Peyer's patch (tissue), 4 donors: Measurements from ENCODE around the gene AP1M1. TPM values are rescaled to one million over a fixed set of nuclear protein-coding genes. Genes with fewer than 3 reads are reported as not detected.

Source experiments
- DNase-seq, 3 donors: peaks; one replicate each; pipeline ENCODE4 v3.0.0-alpha.2; 2017 to 2019
- H3K27ac ChIP-seq, 4 donors: fragments of 200-600 bp; sonication (generic); one replicate each; pipeline ENCODE4 v1.5.1; 2016 to 2019
- H3K27me3 ChIP-seq, 2 donors: fragments of 200-600 bp; sonication (generic); one replicate each; pipeline ENCODE4 v1.5.1; 2019
- H3K36me3 ChIP-seq, 3 donors: fragments of 200-600 bp; sonication (generic); one replicate each; pipeline ENCODE4 v1.5.1; 2016 to 2019
- H3K4me1 ChIP-seq, 4 donors: fragments of 200-600 bp; sonication (generic); one replicate each; pipeline ENCODE4 v1.5.1; 2016 to 2019
- H3K4me3 ChIP-seq, 4 donors: fragments of 200-600 bp; sonication (generic); 1 replicate in 3 of 4; 2 replicates in 1 of 4; pipeline ENCODE4 v1.5.1; 2016 to 2019; ENCODE audit warnings: mild to moderate bottlenecking in 1 of 4
- H3K9me3 ChIP-seq, 4 donors: fragments of 200-600 bp; sonication (generic); one replicate each; pipeline ENCODE4 v1.5.1; 2016 to 2019; ENCODE audit warnings: mild to moderate bottlenecking in 1 of 4
- CTCF ChIP-seq, 6 experiments: fragments of 450-650 bp in 4 of 6; fragments of 200-600 bp in 2 of 6; sonication (generic) in 1 of 6; IDR thresholded peaks; one replicate each; pipeline ENCODE4 v1.5.1; 2017 to 2019; ENCODE audit warnings: antibody characterized with exemption in 6 of 6, mild to moderate bottlenecking in 3 of 6, moderate library complexity in 1 of 6
- POLR2A ChIP-seq, 2 donors: fragments of 450-650 bp; IDR thresholded peaks; one replicate each; pipeline ENCODE4 v1.5.1; 2017; ENCODE audit warnings: antibody characterized with exemption in 2 of 2, mild to moderate bottlenecking in 2 of 2, moderate library complexity in 2 of 2
- total RNA-seq, 4 donors: library from RNA; depleted of rRNA; stranded (reverse); fragments of >200 nt; gene quantifications; one replicate each; pipeline ENCODE4 v1.1.0, GENCODE V29; 2016

The AP1M1 gene
- total RNA-seq, 4 donors from 2014 or later, result 52.7 to 83.9 (median 62.8) TPM

GRCh38 chr19:16235811-16236652, 38.3 kb downstream of the AP1M1 start:
- H3K4me3 ChIP-seq, result no peak overlapping the region
- peak in 1 of 3 donors; percentile 40 for DNase-seq
- H3K27ac ChIP-seq, result no peak overlapping the region
- peaks cover 0 to 44% (median 0%) of the 10 kb centered on the region in 3 donors for H3K36me3 ChIP-seq
- no peaks in the 10 kb centered on the region for H3K4me1 ChIP-seq
- no peaks in the 10 kb centered on the region for H3K27me3 ChIP-seq
- H3K9me3 ChIP-seq, result no peaks in the 10 kb centered on the region
- TF ChIP-seq CTCF (IDR thresholded peaks at IDR 0.05), result no peak
- no peak for TF ChIP-seq POLR2A (IDR thresholded peaks at IDR 0.05)

- TF ChIP-seq POLR2A (IDR thresholded peaks at IDR 0.05) (no peak), CTCF (IDR thresholded peaks at IDR 0.05) (no peak)
- Histone ChIP-seq H3K4me1 (no peaks in the 10 kb centered on the region), H3K27me3 (no peaks in the 10 kb centered on the region), H3K4me3 (no peak overlapping the region), H3K9me3 (no peaks in the 10 kb centered on the region), H3K27ac (no peak overlapping the region), H3K36me3 (no peaks in the 10 kb centered on the region)
- no peak for DNase-seq
Measured at GRCh38 chr19:16244091-16244490, 46.4 kb downstream of the AP1M1 start.

- Histone ChIP-seq H3K27ac (peak overlapping the region in 1 of 4 donors; percentile 17), H3K4me3 (no peak overlapping the region), H3K4me1 (peaks cover 0 to 3% (median 0%) of the 10 kb centered on the region in 4 donors), H3K9me3 (no peaks in the 10 kb centered on the region), H3K27me3 (no peaks in the 10 kb centered on the region), H3K36me3 (no peaks in the 10 kb centered on the region)
- peak; percentile 84 to 93 (median 89) for DNase-seq
- TF ChIP-seq CTCF (IDR thresholded peaks at IDR 0.05), result peak; percentile 92 to 97 (median 93)
- TF ChIP-seq POLR2A (IDR thresholded peaks at IDR 0.05), result no peak
Measured at GRCh38 chr19:16247353-16248182, 49.9 kb downstream of the AP1M1 start.

GRCh38 chr19:16248380-16249023, 50.8 kb downstream of the AP1M1 start:
- Histone ChIP-seq H3K4me3 (no peak overlapping the region), H3K27me3 (no peaks in the 10 kb centered on the region), H3K9me3 (no peaks in the 10 kb centered on the region), H3K27ac (no peak overlapping the region), H3K4me1 (peaks cover 0 to 12% (median 2%) of the 10 kb centered on the region in 4 donors), H3K36me3 (no peaks in the 10 kb centered on the region)
- no peak for DNase-seq
- TF ChIP-seq CTCF (IDR thresholded peaks at IDR 0.05) (no peak), POLR2A (IDR thresholded peaks at IDR 0.05) (no peak)

GRCh38 chr19:16249826-16250404, 52.2 kb downstream of the AP1M1 start:
- no peak overlapping the region for H3K27ac ChIP-seq
- no peaks in the 10 kb centered on the region for H3K27me3 ChIP-seq
- DNase-seq, result no peak
- TF ChIP-seq POLR2A (IDR thresholded peaks at IDR 0.05) (no peak), CTCF (IDR thresholded peaks at IDR 0.05) (no peak)
- H3K36me3 ChIP-seq, result no peaks in the 10 kb centered on the region
- no peak overlapping the region for H3K4me3 ChIP-seq
- no peaks in the 10 kb centered on the region for H3K9me3 ChIP-seq
- peaks cover 0 to 17% (median 2%) of the 10 kb centered on the region in 4 donors for H3K4me1 ChIP-seq
